ENCODE measurements around the gene LINGO3. TPM values are rescaled to one million over a fixed set of nuclear protein-coding genes. Genes with fewer than 3 reads are reported as not detected.

Gene LINGO3
- polyA plus RNA-seq, 1 experiment: not detected

DNA sequence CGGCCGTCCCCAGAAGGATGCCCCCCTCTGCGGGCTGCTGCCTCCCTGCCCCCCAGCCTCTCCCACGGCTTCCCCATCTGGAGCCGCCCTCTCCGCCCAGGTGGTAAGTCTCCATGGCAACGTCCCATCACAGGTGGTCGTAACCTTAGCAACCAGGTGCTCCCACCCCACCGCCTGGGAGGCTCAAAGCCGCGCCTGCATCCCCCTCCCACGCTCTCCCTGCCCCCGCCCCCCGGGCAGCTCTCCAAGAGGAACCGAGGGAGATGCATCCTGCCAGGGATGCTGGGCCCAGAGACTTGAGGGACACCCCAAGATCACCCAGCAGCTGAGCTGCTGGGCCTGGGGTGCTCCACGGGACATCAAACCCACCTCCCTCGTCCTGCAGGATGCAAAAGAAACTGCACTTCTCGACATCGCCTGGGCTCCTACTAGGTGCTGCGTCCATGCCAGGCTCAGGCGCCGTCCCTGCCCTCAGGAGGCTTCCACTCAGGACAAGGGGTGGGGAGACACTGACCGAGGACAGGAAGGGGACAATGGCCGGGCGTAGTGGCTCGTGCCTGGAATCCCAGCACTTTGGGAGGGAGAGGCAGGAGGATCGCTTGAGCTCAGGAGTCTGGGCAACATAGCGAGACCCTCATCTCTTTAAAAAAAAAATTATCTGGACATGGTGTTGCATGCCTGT is 5.0 kb upstream of the LINGO3 start:
- ChIA-PET POLR2A (no interaction called here), CTCF (no interaction called here)

DNA sequence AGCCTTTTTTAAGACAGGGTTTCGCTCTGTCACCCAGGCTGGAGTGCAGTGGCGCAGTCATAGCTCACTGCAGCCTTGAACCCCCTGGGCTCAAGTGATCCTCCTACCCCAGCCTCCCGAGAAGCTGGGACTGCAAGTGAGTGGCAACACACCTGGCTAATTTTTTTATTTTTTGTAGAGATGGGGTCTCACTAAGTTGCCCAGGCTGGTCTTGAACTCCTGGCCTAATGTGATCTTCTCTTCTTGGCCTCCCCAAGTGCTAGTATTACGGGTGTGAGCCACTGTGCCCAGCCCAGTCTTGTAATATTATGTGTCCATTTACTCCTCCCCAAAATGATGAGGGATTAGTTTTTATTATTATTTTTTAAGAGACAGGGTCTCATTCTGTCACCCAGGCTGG is 3.1 kb upstream of the LINGO3 start:
- Histone ChIP-seq H3K27ac (ENCODE audit: low read depth, low read length) (no peak overlapping the region), H3K4me3 (ENCODE audit: low read depth, low read length) (no peak overlapping the region), H3K27me3 (ENCODE audit: control insufficient read depth, insufficient read depth, low read length) (peaks cover 40% of the 10 kb centered on the region), H3K9me3 (ENCODE audit: control insufficient read depth, insufficient read depth, low read length) (peaks cover 21% of the 10 kb centered on the region)
- POLR2A ChIA-PET: no interaction called here
- no peak for DNase-seq (ENCODE audit: low read depth, low spot score)
- CTCF ChIA-PET: no interaction called here
- TF ChIP-seq CTCF (IDR thresholded peaks at IDR 0.05; ENCODE audit: low read depth, low read length): no peak

More for the DNA sequence above, 5.0 kb upstream of the LINGO3 start:
- TF ChIP-seq CTCF (IDR thresholded peaks at IDR 0.05; ENCODE audit: low read depth, low read length): no peak
- Histone ChIP-seq H3K4me3 (ENCODE audit: low read depth, low read length) (no peak overlapping the region), H3K9me3 (ENCODE audit: control insufficient read depth, insufficient read depth, low read length) (peaks cover 21% of the 10 kb centered on the region), H3K27ac (ENCODE audit: low read depth, low read length) (no peak overlapping the region), H3K27me3 (ENCODE audit: control insufficient read depth, insufficient read depth, low read length) (peaks cover 25% of the 10 kb centered on the region)
- no peak for DNase-seq (ENCODE audit: low read depth, low spot score)

DNA sequence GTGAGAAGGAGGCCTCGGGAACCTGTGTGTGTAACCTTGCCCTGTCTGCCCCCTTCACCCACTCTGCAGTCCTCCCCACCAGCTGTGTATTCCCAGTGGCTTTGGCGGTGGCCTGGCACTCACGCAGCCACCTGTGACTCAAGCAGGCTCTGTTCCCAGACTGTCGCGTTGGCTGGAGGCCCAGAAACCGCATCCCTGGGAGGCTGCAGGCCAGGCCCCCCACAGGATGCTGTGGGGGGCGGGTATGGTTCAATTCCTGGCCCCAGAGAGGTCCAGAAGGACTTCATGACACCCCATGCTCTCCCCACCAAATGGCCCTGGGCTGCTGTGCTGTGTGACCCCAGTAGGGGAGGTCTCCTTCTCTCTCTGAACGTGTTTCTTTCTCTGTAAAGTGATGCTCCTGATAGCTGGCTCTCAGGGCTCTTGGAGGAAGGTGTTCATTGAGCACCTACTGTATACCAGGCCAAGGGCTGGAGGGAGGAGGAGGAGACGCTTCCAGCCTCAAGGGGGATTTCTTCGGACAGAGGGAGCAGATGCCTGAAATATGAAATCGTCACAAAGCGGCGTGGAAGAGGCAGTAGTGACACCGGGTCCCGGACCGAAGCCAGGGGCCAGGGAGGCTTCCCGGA is 1.9 kb upstream of the LINGO3 start:
- ChIA-PET POLR2A (no interaction called here), CTCF (no interaction called here)
- peaks cover 12% of the 10 kb centered on the region for H3K9me3 ChIP-seq (ENCODE audit: control insufficient read depth, insufficient read depth, low read length)
- TF ChIP-seq CTCF (IDR thresholded peaks at IDR 0.05; ENCODE audit: low read depth, low read length): no peak
- H3K27ac ChIP-seq (ENCODE audit: low read depth, low read length): no peak overlapping the region
- H3K27me3 ChIP-seq (ENCODE audit: control insufficient read depth, insufficient read depth, low read length): peaks cover 44% of the 10 kb centered on the region
- no peak overlapping the region for H3K4me3 ChIP-seq (ENCODE audit: low read depth, low read length)
- no peak for DNase-seq (ENCODE audit: low read depth, low spot score)

DNA sequence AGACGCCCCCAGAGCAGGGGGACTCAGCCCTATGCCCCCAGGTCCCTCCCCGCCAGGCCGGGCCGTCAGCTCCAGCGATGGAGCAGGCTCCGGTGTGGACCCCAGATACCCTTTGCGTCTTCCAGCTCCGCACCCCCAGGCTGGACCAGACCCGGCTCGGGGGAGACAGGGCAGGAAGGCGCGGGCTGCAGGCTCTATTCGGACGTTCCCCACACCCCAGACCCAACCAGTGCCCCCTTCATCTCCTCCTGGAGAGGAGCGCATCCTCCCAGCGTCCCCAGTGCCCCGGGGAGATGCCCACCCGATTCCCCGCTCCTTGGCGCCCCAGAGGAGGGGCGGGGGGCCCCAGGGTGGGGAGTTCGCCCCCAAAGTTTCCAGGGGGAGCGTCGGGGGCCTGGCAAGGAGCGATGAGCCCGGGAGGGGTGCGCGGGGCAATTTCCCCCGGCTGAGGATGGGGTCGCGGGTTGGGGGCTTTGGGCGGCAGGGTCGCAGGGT is 389 bp downstream of the LINGO3 start:
- H3K27me3 ChIP-seq (ENCODE audit: control insufficient read depth, insufficient read depth, low read length): peaks cover 39% of the 10 kb centered on the region
- H3K9me3 ChIP-seq (ENCODE audit: control insufficient read depth, insufficient read depth, low read length): no peaks in the 10 kb centered on the region; the same call in 1 of the 2 replicates
- H3K27ac ChIP-seq (ENCODE audit: low read depth, low read length): no peak overlapping the region
- no peak for TF ChIP-seq CTCF (IDR thresholded peaks at IDR 0.05; ENCODE audit: low read depth, low read length)
- H3K4me3 ChIP-seq (ENCODE audit: low read depth, low read length): no peak overlapping the region
- ChIA-PET POLR2A (no interaction called here), CTCF (no interaction called here)
- DNase-seq (ENCODE audit: low read depth, low spot score): no peak

- H3K9me3 ChIP-seq (ENCODE audit: control insufficient read depth, insufficient read depth, low read length): no peaks in the 10 kb centered on the region; the same call in 1 of the 2 replicates
- ChIA-PET CTCF (no interaction called here), POLR2A (no interaction called here)
- H3K27ac ChIP-seq (ENCODE audit: low read depth, low read length): no peak overlapping the region
- no peak for TF ChIP-seq CTCF (IDR thresholded peaks at IDR 0.05; ENCODE audit: low read depth, low read length)
- H3K27me3 ChIP-seq (ENCODE audit: control insufficient read depth, insufficient read depth, low read length): peaks cover 39% of the 10 kb centered on the region
- H3K4me3 ChIP-seq (ENCODE audit: low read depth, low read length): no peak overlapping the region
- no peak for DNase-seq (ENCODE audit: low read depth, low spot score)
Measured at GRCh38 chr19:2306971-2307370, 983 bp downstream of the LINGO3 start.

Measured in AG04450 (cell line).